HG03565 (cell line): ENCODE data around the gene VAC14.
"Not testable (repeated sequence)": the region's sequence is repeated elsewhere in the genome, so short reads cannot be mapped to it uniquely, and the experiment has no call there.

ENCODE experiments used
- ATAC-seq: cut with Tn5 transposase; IDR thresholded peaks from one replicate; pipeline ENCODE4 v1.9.1; 2021; ENCODE audit warnings: mild to moderate bottlenecking, moderate library complexity; ENCODE audit not compliant: unreplicated experiment

VAC14 gene

GRCh38 chr16:70684146-70685060 is 116.6 kb downstream of the VAC14 start:
- ATAC-seq: no peak

GRCh38 chr16:70683146-70683944 is 117.6 kb downstream of the VAC14 start:
- no peak for ATAC-seq

- ATAC-seq: no peak
Observed at GRCh38 chr16:70682239-70683145, 118.5 kb downstream of the VAC14 start.

- ATAC-seq: no peak
Observed at GRCh38 chr16:70681382-70682238, 119.3 kb downstream of the VAC14 start.

GRCh38 chr16:70680495-70681381 is 120.2 kb downstream of the VAC14 start:
- ATAC-seq: no peak

GRCh38 chr16:70679671-70680494 is 121.1 kb downstream of the VAC14 start:
- ATAC-seq: no peak

- ATAC-seq: no peak
Observed at GRCh38 chr16:70678898-70679670, 121.9 kb downstream of the VAC14 start.

- ATAC-seq: no peak
Observed at GRCh38 chr16:70678121-70678897, 122.6 kb downstream of the VAC14 start.

GRCh38 chr16:70677499-70678120 is 123.3 kb downstream of the VAC14 start:
- ATAC-seq: no peak

- ATAC-seq: no peak
Observed at GRCh38 chr16:70676675-70677498, 124.1 kb downstream of the VAC14 start.

- ATAC-seq: no peak
Observed at GRCh38 chr16:70675851-70676513, 125.0 kb downstream of the VAC14 start.

GRCh38 chr16:70674221-70675014 is 126.5 kb downstream of the VAC14 start:
- no peak for ATAC-seq

GRCh38 chr16:70670938-70671337 is 130.0 kb downstream of the VAC14 start:
- not testable (repeated sequence) for ATAC-seq

GRCh38 chr16:70670175-70670574 is 130.8 kb downstream of the VAC14 start:
- ATAC-seq: no peak
